ENCODE results near the gene IL17RA. TPM values are rescaled to one million over a fixed set of nuclear protein-coding genes. Genes with fewer than 3 reads are reported as not detected.

IL17RA gene
- total RNA-seq, result 1 to 10 TPM; 4.7 to 6.2 TPM

GRCh38 chr22:17084554-17085276 lies at the start of gene IL17RA:
Gene IL17RA (plus strand): TSS chr22:17085000. CDS start chr22:17085092, 92 bp downstream.

DNA sequence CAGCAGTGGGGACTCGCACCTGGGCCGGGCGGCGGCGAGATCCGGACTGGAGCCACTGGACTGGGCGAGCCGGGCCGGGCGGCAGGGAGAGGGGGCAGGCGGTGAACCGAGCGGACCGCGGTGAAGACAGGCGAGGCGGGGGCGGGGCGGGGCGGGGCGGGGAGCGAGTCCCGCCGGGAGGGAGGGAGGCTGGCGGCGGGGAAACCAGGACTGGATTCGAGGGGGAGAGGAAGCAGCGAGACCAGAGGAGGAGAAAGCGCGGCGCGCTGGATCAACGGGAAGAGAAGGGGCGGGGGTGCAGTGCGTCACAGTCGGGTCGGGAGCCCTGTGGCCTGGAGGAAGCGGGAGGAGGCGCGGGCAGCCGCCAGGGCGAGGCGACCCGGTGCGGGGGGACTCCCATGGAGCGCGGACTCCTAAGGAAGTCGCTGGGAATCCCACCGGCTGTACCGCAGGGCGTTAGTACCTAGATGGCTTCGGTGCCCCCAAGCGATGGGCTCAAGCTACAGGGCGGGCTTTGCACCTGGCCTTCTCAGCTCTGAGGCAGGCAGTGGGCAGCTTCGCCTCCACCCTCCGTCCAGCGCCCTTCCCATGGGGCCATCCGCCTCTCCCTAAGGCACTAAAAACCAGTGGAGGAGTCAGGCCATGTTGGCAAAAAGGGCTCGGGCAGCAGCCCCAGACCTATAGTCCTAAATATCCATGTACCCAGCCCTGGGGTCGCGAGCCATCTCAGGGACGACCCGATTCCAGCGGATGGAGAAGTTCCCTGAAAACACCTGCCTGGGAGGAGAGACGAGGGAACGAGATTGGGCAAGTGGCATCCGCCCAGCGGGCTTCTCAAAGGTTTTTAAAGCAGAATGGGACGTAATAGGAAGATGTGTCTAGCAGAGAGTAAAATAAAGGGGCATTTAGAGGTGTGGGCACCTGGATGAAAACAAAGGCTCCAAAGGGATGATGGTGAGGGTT lies 36.7 kb downstream of the IL17RA start, which contains the start of gene TMEM121B:
TMEM121B (minus strand) TSS at position 128 of the 963 bp plus-strand sequence. CDS start 233 bp downstream, outside the sequence.

DNA sequence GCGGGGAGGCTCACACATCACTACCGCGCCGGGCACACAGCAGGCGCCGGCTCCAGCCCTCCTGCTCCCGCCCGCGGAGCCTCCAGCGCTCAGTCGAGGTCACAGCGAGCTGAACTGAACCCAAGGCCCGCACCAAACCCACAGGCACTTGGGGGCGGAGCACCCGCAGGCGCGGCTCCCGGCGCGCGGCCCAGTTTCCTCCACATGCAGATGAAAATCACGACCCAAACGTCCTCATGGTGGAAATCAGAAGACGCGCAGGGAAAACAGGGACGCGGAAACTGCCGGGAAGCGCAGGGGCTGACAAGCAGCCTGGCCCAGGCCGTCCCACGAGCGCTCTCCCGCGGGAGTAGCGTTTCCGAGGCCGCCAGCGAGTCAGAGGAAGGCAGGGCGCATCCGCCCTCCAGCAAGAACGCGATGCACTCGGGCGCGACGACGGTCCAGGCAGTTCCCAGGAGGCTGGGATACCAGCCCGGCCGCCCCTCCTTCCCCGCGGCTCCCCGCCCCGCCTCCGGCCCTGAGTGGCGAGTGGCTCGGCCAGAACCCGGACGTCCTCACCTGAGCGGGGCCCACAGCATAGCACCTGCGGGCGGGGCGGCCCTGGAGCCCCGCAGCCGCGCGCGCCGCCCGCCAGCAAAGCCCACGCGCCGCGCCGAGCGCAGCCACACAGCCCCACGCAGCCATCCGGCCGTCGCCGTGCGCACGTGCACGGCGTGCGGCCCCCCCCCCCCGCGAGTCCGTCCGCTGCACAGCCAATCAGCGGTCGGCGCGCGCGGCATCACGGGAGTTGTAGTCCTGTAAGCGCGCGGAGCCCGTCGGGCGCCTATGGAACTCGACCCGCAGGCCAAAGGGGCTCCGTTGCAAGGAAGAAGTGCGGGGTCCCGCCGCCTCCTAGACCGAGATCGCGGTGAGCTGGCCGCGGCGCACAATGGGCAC lies 74.0 kb downstream of the IL17RA start, which contains the start of gene HDHD5:
HDHD5 (minus strand) TSS at position 710 of the 936 bp plus-strand sequence; CDS start at position 684, 26 bp downstream.

Other genes starting within 250 kb of the IL17RA start
- under 1 TPM; under 0.01 to 1.00 TPM for gene GAB4, start 76.8 kb upstream of the IL17RA start, total RNA-seq
- under 1 TPM; under 0.01 to 0.34 TPM for gene TMEM121B, start 36.4 kb downstream of the IL17RA start, total RNA-seq
- gene HDHD5, start 74.3 kb downstream of the IL17RA start, total RNA-seq, result 10 to 100 TPM; 32.0 to 43.6 TPM
- gene ADA2, start 134.4 kb downstream of the IL17RA start, total RNA-seq, result under 1 TPM; under 0.01 to 0.33 TPM

Data from melanocyte of skin (primary cell).